Measurements from ENCODE around the gene HSPB9.

Gene HSPB9

DNA sequence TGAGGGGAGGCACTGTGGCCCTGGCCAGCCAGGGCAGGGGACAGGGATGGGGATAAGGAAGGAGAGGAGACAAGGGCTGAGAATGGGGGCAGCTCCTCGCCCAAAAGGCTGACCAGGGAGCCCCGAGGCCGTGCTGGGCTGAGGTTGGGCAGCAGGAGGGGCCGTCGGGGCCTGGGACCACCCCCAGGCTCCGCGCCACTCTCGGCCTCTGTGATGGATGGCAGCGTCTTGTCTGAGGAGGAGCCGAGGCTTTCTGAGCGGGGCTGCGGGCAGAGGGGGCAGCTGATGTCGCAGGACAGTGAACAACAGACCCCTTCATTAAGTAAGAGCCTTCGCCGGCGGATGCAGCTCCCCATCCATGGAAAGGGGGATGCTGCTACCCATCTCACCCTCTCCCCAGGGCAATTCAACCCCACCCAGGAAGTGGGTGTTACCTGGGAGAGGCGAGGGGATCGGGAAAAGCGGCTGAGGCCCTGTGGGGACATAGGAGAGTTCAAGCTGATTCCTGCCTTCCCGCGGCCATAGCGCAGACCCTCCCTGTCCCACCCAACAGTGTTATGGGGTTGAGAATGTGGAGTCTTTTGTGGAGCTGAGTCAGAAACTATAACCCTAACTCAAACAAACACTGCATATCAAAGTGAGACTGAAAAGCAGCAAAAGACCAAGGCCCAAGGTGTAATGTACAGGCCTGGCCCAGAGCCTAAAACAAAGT lies 41.2 kb downstream of the HSPB9 start:
- TF ChIP-seq, protein P1, sequence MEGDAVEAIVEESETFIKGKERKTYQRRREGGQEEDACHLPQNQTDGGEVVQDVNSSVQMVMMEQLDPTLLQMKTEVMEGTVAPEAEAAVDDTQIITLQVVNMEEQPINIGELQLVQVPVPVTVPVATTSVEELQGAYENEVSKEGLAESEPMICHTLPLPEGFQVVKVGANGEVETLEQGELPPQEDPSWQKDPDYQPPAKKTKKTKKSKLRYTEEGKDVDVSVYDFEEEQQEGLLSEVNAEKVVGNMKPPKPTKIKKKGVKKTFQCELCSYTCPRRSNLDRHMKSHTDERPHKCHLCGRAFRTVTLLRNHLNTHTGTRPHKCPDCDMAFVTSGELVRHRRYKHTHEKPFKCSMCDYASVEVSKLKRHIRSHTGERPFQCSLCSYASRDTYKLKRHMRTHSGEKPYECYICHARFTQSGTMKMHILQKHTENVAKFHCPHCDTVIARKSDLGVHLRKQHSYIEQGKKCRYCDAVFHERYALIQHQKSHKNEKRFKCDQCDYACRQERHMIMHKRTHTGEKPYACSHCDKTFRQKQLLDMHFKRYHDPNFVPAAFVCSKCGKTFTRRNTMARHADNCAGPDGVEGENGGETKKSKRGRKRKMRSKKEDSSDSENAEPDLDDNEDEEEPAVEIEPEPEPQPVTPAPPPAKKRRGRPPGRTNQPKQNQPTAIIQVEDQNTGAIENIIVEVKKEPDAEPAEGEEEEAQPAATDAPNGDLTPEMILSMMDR (IDR thresholded peaks at IDR 0.05; ENCODE audit: low read depth, low read length, missing control alignments), result no peak
- no peak for DNase-seq (ENCODE audit: low read depth)
- no peak overlapping the region for H3K4me3 ChIP-seq (ENCODE audit: low read depth, low read length)

DNA sequence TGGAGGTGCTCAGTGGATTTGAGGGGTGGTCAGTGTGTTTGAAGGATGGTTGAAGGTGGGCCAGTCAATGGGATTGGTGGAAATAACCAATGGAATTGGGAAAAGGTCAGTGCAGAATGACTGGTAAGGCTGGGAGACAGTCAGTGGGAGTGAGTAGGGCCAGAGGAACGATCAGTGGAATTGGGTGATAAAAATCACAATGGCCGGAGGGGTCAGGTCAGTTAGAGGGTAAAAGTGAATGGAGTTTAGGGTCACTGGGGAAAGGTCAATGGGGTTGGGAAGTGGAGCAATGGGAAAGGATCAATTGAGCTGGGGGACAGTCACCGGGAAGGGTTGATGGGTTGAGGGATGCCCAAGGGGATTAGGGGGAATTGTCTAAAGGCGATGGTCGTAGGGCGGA lies 43.1 kb downstream of the HSPB9 start:
- no peak overlapping the region for H3K4me3 ChIP-seq (ENCODE audit: low read depth, low read length)
- no peak for DNase-seq (ENCODE audit: low read depth)
- TF ChIP-seq, protein P1 (IDR thresholded peaks at IDR 0.05; ENCODE audit: low read depth, low read length, missing control alignments), result no peak

DNA sequence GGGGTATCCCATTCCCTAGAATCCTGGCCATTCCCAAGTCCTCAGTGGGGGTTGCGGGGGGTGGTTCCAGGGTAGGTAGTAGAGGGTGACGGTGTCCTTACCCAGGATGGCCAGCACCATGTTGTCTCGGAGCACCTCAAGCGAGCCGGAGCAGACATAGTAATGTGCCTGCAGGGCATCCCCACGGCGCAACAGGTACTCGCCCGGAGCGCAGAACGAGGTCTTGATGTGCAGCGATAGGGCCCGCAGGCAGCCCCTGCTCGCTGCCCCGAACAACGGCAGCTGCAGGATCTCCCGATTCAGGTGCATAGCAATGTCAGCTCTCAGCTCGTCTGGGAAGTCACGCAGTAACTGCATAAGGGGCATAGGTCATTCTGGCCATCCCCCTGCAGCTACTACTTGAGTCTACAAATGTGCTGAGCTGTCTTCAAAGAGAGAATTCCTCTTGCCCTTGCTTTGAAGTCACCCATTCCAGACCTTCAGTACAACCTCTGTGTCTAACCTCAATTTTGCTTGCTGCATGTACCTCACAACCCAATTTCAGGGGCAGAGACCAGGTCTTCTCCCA lies 43.7 kb downstream of the HSPB9 start:
- TF ChIP-seq, protein P1 (IDR thresholded peaks at IDR 0.05; ENCODE audit: low read depth, low read length, missing control alignments), result no peak
- no peak for DNase-seq (ENCODE audit: low read depth)
- H3K4me3 ChIP-seq (ENCODE audit: low read depth, low read length), result no peak overlapping the region

DNA sequence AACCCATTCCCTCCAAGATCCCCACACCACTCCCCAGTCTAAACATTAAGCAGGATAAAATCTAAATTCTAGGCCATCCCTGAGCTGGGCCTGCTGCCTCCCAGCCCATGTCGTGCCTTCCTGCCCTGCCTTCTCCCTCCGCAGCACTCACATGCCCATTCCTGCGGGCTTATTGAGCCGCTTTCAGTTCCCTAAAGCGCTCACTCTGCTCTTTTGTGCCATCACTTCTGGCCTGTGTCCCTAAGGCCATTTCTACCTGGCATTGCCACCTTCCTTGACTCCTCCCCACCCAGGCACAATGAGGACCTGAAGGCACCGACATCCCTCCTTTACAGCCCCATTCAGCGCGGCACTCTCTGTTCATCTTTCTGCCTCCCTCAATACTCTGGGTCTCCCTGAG lies 45.2 kb downstream of the HSPB9 start:
- TF ChIP-seq, protein P1 (IDR thresholded peaks at IDR 0.05; ENCODE audit: low read depth, low read length, missing control alignments), result no peak
- no peak for DNase-seq (ENCODE audit: low read depth)
- H3K4me3 ChIP-seq (ENCODE audit: low read depth, low read length), result no peak overlapping the region

DNA sequence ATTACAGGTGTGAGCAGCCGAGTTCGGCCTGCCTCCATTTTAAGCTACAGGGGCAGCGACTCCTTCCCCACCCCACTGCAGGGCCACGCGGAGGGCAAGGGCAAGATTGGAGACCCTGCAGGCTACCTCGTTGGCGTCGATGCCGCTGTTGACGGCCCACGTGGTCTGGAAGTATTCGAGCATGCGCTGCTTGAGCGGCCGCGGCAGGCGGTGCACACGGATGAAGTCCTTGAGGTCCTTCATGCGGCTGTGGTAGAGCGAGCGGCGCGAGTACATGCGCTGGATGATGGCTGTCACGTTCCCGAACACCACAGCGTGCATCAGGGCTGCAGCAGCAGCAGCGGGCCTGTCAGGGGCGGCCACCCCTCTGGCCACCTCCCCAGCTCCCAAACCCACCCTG lies 46.7 kb downstream of the HSPB9 start:
- H3K4me3 ChIP-seq (ENCODE audit: low read depth, low read length), result no peak overlapping the region
- DNase-seq (ENCODE audit: low read depth), result no peak
- TF ChIP-seq, protein P1 (IDR thresholded peaks at IDR 0.05; ENCODE audit: low read depth, low read length, missing control alignments), result no peak

DNA sequence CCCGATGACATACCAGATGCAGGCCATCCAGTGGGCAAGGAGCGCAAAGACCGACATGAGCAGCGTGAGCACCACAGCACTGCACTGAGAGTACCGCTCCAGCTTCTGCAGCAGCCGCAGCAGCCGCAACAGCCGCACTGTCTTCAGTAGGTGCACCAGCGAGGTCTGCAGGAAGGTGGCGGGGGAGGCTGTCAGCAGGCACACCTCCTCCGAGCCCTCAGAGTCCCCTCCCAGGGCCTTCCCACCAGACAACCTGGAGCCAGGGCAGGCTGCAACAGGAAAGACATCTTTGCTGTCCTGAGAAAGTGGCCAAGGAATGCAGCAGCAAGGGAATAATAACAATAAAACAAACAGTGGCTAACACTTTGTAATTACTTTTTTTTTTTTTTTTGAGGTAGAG lies 49.2 kb downstream of the HSPB9 start:
- TF ChIP-seq, protein P1 (IDR thresholded peaks at IDR 0.05; ENCODE audit: low read depth, low read length, missing control alignments), result no peak
- DNase-seq (ENCODE audit: low read depth), result no peak
- H3K4me3 ChIP-seq (ENCODE audit: low read depth, low read length), result no peak overlapping the region
